GM21576 (cell line): ENCODE measurements around the gene NUMA1.

Source experiments
- ATAC-seq: cut with Tn5 transposase; IDR thresholded peaks from one replicate; pipeline ENCODE4 v1.9.1; 2021; ENCODE audit warnings: mild to moderate bottlenecking, moderate library complexity; ENCODE audit not compliant: unreplicated experiment

The NUMA1 gene

DNA sequence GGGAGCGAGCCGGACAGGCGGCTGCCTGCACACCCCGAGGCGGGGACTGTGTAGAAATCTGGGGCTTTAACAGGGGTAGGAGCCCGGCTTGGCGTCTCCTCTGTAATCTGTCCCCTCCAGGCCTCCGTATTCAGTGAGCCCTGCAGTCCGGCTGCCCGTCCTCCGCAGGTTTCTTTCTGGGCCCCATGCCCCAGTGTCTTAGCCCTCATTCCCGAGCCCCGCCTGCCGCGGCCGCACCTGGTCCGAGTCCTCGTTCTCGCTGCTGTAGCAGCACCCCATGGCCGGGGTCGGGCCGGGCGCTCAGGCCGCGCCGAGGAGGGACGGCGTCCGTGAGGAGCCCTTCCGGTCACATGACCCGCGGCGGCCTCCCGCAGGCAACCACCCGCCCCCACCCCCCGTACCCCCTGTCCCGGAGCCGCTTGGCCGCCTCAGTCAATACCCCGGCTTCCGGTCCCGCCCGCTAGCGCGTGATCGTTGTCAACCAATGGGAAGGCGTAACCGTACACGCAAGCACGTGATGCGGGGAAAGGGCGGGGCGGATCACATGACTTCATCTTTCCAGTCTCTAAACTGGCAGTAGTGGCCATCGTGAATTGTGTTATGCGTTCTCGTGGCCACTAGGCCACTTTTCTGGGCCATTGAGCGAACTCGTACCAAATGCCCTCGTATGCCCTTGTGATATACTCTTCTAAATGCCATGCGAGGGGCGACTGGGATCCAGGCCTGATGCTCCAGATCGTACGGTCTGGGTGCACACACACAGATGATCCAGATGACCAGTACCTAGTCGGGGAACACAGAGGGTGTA is 22.8 kb upstream of the NUMA1 start, which contains the start of gene LAMTOR1:
TSS of gene LAMTOR1 (minus strand) at position 352 of the 808 bp plus-strand sequence. CDS start at position 279, 73 bp downstream.
- ATAC-seq: peak; percentile 80

DNA sequence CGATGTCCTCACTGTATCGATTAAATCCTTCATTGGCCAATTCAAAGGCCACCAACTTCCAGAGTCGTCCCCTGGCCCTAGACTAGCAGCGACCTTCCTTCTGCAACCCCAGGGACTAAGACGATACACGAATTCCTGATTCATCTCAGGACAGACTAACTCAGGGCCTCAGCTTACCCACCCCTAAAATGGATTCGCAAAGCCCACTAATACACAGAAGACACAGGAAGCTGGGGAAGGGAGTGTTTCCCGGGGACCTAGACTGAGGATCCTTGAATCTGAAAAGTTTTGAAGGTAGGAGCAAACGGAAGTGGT is 22.2 kb upstream of the NUMA1 start:
- peak; percentile 1 for ATAC-seq

DNA sequence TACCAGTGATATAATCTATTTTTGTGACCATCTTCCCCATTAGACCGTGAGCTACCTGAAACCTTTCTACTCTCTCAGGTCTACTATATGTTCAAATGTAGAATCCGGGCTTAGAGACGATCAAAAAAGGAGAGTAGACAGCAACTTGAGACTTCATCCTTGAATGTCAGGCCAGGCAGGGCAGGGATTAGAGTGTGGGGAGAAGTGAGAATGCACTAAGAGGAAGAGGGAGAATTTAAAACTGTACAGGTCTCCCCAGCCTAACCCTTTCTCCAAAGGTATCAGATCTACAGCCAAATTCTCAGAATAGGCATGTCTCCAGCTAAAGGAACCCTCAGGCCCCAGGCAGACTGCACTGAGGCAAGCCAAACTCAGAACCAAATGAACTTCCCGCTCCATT is 21.8 kb upstream of the NUMA1 start:
- no peak for ATAC-seq

DNA sequence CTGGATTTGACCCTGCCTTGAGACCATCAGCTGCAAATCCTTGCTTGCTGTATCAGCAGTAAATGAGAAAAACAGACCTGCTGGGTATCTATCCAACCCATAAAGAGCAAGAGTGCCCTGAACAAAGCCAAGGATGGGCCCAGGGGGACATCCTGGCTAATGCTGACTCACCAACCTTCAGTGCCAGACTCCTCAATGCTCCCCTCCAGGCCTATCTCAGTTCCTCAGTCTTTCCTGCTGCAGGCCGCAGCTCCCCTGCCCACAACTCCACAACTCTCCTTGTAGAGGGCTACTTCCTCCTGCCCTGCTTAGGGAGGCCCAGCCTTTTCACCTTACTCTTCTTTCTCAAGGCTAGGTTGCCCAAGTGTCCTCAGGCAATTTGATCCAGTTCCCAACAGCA is 20.1 kb upstream of the NUMA1 start:
- no peak for ATAC-seq

DNA sequence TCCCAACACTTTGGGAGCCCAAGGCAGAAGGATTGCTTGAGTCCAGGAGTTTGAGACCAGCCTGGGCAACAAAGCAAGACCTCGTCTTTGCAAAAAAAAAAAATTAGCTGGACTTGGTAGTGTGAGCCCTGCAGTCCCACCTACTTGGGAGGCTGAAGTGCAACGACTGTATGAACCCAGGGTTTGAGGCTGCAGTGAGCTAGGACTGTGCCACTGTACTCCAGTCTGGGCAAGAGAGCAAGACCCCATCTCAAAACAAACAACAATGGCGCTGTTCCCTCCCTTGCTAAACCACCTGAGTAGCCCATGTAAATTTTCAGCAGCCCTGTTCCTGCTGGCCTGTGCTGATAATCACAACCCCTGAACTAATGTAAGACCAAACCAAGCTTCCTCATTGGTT is 19.7 kb upstream of the NUMA1 start:
- no peak for ATAC-seq

DNA sequence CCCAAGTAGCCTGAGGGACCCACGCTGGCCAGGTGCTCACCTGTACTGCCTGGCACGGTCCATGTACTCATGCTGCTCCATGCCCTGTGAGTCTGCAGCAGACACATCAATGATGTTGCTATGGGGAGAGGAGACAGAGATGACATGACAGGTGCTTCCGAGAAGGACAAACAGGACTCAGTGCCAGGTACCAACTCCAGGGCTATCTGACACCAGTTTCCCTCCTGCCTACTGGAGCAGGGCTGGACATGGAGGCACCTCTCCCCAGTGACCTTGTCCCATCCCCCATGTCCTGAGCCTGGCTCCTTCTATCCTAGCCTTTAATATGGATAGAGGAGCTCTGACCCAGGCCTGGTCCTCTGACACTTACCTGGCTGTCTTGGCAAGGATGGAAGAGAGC is 18.4 kb upstream of the NUMA1 start:
- no peak for ATAC-seq

DNA sequence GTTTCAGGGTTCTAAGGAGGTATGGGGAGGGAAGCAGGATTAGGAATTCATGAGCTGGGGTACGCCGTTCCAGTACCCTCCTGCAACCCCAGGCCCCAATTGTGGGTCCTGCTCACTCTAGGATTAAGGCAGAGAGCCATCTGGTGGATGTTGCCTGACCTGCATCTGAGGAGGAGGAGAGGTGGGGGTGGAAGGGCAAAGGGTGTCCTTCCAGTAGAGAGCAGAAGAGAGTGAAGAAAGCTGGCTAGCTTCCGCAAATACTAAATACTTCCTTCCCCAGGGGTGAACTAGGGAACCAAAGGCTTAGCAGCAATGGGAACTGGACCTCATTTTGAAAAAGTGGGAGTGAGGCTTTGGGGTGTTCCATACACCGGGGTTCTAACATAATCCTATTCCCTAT is 10.9 kb upstream of the NUMA1 start:
- ATAC-seq: no peak

DNA sequence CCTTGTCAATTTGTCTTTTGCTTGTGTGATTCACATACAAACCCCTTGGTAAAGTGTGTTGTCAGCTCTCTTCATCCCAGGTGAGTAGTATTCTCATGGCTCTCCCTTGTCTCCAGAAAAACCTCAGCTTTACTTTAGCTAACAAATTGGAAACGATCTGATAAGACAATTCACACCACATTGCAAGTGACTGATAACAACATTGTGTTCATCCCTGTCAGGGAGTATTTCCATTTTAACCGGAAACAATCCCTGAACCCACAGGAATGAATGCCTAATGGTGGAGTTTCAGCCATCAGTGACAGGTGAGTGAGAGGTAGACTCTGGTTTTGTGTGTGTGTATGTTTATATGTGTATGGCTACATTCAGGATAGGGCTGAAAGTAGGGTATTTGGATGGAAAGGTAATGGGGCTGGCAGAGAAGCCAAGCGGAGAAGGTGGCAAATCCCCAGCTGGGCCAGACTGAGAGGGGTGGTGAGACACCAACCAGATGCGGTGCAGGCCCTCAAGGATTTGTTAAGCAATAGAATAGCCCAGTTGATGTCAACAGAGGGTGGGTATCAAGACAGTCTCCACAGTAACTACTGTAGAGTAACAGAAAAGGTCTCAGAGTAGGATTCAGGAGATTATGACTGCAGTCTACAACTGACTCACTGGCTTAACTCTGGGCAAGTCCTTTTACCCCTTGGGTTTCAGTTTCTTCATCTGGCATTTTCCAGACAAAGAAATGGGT is 7.9 kb upstream of the NUMA1 start:
- ATAC-seq: no peak

DNA sequence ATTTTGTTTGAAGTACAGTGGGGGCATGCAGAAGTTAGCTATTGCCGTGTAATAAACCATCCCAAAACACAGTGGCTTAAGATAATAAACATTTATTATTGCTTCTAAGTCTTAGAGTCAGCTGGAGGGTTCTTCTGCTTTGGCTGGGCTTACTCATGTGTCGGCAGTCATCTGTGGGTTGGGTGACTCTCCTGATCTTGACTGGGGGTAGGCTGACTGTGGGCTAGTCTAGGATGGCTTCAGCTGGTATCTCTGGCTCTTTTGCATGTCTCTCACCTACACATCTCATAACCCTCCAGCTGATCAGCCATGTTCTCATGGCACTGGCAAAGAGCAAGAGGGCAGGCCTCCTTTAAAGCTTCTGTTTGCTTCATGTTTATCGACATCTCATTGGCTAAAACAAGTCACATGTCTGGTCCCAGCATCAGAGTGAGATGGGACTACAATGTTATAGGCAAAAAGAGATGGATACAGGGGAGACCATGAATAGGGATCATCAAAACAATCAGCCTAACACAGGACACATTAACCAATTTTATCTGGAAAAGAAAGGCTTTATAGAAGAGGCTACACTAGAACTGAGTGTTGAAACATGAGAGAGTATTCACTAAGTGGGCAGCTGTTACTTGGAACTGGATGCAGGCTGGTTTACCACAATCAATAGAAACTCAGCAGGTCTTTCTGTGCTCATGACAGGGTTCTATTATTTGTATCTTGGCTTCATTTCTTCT is 5.4 kb upstream of the NUMA1 start:
- ATAC-seq: no peak

DNA sequence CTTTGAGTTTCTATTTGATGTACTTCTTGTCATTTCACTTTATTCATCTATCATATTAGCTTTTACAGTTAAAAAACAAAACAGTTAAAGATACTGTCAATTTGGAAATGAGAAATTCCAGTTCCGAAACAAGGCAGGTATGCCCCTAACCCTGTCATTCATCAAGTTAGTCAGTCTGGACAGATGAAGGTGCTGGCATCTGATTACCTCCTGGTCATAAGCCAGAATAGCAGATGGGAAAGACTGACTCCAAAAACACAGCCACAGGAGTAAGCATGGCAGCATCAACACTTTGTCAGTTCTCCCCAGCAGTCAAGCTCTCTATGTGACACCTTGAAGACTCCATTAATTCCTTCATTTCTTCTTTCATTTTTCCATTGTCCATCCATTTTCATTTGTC is 4.6 kb upstream of the NUMA1 start:
- ATAC-seq: no peak

DNA sequence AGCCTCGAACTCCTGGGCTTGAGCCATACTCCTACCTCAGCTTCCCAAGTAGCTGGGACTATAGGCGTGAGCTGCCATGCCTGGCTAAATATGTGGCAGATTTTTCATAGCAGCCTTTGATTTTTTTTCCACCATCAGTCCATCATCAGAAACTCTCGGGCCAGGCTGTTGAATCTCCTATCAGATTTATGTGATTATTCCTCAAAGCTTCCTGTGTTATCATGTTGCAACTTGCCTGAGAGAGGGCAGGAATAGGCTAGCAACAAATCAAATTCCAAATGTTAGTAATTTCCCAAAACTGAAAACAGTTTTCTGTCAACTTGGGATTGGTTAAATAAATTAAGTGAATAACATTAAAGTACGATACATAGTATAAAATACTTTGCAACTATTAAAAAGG is 3.7 kb upstream of the NUMA1 start:
- ATAC-seq: no peak

DNA sequence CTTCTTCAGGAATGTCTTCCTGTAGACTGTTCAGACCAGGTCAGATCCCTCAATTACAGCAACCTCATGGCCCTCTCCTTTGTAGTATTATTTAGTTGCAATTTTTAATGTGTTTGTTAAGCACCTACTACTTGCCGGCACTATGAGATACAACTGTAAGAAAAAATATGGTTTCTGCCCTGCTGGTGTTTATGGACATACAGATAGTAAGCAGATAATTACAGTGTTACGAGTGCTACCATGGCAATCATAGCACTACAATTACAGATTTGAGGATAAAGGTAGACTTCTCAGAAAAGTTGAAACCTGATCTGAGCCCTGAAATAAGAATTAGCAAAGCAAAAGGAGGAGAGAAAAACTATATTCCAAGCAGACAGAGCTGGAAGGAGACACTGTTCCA is 3.1 kb upstream of the NUMA1 start:
- ATAC-seq: no peak

DNA sequence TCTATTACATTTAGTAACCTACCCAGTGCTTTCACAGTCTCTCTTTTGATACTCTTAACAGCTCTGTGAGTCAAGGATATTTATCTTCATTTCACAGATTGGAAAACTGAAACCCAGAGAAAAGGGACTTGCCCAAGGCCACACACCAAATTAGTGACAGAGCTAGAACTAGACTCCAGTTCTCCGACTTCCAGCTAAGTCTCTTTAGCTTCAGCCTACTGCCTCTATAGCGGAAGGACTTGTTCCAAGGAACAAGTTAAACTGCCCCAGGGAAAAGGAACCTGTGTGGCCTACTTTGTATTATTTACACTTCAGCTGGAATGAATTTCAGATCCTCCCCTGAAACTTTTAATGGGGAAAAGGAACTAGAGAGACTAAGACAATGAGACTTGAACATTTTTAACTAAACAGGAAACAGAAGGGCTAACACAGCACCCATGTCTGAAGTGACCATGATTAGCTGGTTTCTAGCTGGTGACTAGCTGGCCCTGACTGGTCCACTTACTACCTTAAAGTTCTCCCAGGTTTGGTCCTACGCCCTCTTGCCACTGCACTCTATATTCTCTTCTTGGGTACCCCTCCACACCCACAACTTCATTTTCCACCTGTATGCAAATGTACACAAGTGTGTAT is 1.6 kb upstream of the NUMA1 start:
- no peak for ATAC-seq

DNA sequence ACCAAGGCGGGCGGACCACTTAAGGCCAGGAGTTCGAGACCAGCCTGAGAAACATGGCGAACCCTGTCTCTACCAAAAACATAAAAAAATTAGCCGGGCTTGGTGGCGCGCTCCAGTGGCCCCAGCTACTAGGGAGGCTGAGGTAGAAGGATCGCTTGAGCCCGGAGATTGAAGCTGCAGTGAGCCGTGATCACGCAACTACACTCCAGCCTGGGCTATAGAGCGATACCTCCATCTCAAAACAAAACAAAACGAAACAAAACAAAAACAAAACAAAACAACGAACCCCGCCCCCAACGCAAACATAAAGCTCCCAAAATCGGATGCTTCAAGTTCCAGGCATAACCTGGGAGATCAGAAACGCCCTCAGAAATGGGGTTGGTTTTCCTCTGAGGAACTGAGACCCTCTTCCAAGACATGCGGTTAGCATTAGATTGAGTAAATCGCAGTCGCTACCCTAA is 872 bp upstream of the NUMA1 start:
- no peak for ATAC-seq

DNA sequence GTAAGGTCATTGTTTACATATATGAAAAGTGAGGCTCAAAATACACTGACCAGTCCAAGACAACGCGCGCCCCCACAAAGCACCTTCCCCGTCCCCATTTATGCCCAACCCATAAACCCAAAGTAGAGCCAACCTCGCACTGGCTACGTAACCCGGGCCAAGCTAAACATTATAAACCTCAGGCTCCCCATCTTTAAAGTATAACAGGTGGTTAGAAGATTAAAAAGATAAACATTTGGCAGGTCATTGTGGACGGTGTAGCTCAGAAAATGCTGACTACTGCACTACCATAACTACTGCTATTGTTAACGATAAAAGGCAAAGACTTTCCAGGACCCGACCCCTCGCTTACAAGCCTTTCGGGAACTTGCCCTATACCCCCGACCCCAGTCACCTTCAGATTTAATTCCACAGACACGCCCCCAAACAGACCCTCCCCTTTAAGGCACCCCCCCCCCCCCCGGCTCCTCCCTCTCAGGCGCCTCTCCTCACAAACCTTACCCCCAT is 470 bp downstream of the NUMA1 start:
- ATAC-seq: no peak

DNA sequence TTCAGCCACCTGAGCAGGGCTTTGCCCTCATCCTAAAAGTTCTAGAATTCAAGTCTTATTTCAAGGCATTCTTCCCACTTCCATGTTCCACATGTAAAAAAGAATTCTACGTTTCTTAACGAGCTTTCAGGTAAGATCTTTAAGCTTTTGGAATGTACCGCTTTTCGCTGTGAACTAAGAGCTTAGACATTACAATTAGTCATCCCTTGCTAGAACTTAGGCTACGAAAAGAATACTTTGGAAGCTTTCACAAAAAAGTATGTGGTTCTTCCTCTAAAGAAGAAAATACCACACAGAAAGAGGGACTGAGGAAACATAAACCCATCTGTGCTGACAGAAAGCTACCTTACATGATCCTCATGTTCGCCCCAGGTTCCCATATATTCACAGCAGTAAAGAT is 1.9 kb downstream of the NUMA1 start:
- ATAC-seq: no peak

DNA sequence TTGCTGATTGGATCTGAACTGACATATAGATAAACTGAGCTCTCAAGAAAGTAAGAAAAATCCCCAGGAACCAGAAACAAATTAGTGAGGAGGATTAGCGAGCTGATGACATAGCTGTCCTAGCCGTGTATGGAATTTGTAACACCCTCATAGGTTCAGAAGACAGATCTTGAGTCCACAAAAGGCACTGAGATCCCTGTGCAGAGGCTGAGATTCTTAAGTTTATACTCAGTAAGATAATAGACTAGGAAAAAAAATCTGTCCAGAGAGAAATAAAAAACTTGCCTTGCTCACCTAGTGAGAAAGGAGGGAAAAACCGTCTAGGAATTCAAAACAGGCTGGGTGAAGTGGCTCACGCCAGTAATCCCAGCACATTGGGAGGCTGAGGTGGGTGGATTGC is 4.6 kb downstream of the NUMA1 start:
- ATAC-seq: no peak

DNA sequence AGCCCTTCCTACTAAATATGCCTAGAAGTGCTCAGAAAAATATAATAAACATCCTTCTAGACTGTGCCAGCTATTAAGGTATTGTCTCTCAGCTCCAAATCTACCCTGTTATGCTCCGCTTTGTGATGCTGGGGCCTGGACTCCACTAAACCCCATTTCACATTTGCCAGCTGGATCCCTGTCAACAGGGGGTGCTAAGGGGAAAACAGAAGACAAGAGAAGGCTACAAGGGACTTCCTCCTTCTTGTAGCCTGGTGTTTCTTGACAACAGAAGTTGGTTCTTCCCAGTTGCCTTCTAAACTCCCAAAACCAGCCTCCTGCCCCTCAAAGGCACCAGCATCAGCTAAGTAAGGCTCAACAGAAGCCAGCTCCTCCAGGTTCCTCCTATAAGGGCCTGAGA is 5.2 kb downstream of the NUMA1 start:
- no peak for ATAC-seq

DNA sequence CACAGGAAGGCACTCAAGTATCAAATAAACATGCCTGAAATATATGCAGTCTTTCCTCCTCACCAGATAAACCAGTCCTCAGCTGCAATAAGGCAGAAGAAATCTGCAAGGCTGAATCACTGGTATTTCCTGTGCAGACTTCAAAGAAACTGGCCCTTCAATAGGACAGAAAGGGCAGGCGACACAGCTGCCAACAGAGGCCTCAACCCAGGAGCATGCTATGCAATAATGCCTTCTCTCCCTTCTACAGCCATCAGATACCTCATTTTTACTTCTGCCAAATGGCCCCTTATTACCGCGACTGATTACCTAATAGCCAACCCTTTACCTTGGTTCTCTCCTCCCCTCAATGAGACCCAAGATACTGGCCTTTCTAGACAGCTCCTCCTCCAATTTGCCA is 8.0 kb downstream of the NUMA1 start:
- no peak for ATAC-seq

DNA sequence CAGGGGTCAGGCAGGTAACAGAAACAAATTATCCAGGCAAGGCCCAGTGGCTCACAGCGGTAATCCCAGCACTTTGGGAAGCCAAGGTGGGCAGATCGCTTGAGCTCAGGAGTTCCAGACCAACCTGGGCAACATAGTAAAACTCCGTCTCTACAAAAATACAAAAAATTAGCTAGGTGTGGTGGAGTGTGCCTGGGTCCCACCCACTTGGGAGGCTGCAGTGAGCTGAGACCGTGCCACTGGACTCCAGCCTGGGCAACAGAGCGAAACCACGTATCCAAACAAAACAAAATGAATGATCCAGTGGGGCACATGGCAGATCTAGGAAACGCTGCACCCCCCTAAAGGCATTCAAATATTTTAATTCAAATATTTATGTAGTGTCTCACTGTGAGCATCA is 9.9 kb downstream of the NUMA1 start:
- no peak for ATAC-seq

DNA sequence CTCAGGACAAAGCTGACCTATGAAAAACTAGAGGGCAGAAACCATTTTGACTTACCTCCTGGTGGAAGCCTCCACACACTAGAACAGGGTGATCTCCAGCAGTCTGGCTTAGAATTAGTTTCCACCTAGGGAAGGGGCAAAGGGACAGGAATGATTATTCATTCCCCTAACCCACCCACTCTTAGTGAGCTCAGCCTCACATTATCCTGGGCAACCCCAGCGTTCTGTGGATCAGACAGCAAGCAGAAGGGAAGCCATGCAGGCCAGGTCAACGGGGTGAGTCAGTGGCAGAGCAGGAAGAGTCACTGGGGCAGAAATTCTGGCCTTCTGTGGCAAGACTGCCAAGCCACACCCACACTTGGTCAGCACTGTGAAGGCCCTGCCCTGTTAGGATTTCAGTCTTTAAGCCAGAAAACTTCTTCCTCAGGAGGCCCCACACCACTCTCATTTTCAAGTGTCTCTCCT is 10.5 kb downstream of the NUMA1 start:
- ATAC-seq: no peak
